NT2/D1 (cell line): ENCODE measurements around the gene SPAG7.

Experiments
- SUZ12 ChIP-seq: IDR thresholded peaks from 2 replicates; pipeline ENCODE4 v1.6.1; 2011; ENCODE audit not compliant: insufficient read length, insufficient read depth; ENCODE audit errors: extremely low read depth
- YY1 ChIP-seq: IDR thresholded peaks from 2 replicates; pipeline ENCODE4 v1.6.1; 2011; ENCODE audit not compliant: insufficient read length, insufficient read depth
- ZNF274 ChIP-seq: IDR thresholded peaks from 2 replicates; pipeline ENCODE4 v1.6.1; 2011; ENCODE audit warnings: mild to moderate bottlenecking, low read depth, low read length

DNA sequence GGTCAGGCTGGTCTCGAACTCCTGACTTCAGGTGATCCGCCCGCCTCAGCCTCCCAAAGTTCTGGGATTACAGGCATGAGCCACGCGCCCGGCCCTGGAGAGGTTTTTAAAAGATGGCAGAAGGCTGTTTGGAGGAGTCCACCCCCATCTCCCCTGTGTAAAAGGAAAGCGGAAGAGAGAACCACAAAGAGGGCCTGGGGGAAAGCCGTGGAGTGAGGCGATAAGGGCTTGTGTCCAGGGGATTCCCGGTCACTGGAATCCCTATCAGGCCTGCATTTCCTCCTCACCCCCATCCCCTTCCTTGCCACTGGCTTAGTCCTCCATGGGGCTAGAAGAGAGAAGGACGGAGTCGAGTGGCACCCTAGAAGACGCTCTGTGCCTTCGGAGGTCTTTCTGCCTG, 35.7 kb downstream of the SPAG7 start, which contains the start of gene GP1BA:
- no peak for TF ChIP-seq ZNF274
- TF ChIP-seq SUZ12, result no peak
- TF ChIP-seq YY1, result no peak
